GM19035 (cell line): ENCODE results near the gene CBLB.
A peak's percentile ranks its signal among the peaks of the same experiment; 100 is the strongest.

Experiments used
- ATAC-seq: cut with Tn5 transposase; IDR thresholded peaks from one replicate; pipeline ENCODE4 v1.9.1; 2021; ENCODE audit not compliant: unreplicated experiment

The CBLB gene

DNA sequence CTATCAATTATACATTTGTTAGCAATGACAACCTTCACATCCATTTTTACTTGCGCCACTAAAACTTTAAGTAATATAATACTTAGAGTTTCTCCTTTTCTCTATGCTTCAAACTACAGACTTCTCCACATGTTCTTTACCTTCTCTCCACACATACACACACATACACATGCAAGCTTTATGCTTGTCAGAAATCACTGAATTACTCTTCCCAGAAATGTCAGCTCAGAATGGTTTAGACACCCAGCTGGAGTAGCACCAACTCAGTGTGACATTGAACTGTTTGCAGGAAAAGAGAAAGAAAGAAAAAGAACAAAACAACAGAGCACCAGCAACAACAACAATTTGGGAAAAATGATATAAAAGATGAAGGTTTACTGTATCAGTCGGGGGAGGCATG, 20.9 kb downstream of the CBLB start:
- ATAC-seq, result no peak

DNA sequence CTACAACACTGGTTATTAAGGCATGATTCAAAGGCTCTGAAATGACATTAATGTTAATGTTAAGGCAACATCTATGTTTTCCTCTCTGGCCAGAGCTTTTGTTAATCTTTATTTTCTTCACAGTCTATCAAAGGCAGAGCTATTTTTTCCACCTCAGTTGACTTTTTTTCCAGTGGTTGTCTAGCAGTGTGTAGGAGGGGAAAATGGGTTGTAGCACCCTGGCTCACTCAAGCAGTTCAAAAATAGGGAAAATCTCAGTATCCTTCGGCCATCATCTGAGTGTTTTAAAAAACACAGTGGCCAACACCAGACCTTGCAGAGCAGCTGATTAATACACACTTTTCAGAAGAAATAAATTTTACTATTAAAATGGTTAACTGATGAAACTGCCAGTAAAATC, 21.4 kb downstream of the CBLB start:
- no peak for ATAC-seq

DNA sequence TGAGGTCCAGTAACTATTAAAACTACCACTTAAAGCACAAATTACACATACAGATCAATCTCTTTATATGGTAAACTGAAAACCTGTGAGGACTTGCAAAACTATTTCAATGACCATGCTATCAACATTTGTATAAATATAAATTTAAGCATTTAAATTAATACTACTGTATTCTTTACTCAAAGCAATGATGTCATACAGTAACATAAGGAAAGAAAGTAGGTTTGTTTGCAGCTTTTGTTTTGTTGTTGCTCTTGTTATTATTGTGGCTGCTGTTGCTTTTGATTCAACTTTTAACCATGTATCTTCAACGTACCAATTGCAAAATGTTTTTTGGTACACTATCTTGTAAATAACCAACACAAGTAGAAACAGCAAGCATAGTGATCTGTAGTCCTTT, 22.0 kb downstream of the CBLB start:
- ATAC-seq, result no peak

GRCh38 chr3:105845488-105845887, 23.3 kb downstream of the CBLB start:
- no peak for ATAC-seq

GRCh38 chr3:105844704-105845103, 24.1 kb downstream of the CBLB start:
- ATAC-seq, result no peak

- ATAC-seq, result no peak
These were observed 24.8 kb downstream of the CBLB start for GRCh38 chr3:105843994-105844393.

- no peak for ATAC-seq
These were observed 25.9 kb downstream of the CBLB start for GRCh38 chr3:105842943-105843342.

GRCh38 chr3:105842449-105842848, 26.4 kb downstream of the CBLB start:
- ATAC-seq, result no peak

- no peak for ATAC-seq
These were observed 30.9 kb downstream of the CBLB start for GRCh38 chr3:105837947-105838346.

DNA sequence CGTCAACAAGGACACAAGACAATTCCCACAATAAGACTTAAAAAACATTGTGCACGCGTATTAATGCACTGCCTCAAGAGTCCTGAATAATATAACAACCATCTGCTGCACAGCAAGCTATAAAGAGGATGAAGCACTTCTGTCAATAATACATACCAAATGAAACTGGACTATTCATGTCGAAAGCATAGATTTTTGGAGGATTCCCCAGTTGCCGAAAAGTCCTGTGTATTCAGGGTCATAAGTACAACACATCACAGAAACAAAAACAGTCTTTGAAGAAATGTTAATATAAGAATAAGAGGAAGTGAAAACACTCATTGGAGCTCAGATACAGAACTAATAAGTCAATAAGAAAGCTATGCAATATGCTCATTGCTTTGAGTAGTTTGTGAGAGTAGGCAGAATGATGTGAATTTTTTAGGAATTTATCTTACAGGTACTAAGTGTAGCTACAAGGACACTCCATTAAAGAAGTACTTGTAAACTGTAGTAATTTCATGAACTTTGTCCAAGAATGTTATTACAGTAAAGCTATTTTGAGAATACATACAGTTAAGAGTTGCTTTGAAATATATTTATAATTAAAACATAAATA, 31.6 kb downstream of the CBLB start:
- peak; percentile 90 for ATAC-seq

DNA sequence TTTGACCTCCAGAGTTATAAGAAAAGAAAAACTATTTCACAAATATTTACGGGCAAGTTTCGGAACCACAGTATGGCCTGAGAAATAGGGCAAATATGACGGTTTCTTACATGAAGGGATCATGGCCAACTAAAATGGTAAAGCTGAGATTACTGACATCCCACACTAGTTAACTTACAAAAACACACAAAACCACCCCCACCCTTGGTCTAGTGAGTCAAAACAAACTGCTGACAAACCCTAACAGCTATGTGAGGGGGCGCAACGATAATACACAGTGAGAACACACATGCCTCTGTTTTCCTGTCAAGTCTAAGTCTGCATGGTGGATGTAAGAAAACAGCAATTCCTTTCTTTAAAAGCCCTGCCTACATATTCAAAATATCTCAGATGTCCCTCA, 32.3 kb downstream of the CBLB start:
- peak; percentile 56 for ATAC-seq

DNA sequence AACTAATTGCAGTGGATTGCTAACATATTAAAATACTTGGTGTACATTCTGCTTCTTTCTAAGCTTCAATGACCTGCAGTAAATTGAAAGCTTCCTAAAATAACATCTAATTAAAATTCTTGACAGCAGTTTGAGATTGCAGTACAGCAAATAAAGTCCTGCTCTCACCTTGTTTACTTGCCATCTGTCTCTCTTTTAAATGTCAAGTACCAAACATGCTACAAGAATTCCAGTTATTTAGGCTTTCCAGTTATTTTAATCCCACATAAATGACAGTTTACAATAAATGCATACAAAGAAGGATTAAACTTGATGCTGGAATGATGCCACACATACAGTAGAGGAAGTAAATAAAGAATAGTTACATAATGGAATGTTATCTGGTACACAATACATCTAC, 33.2 kb downstream of the CBLB start:
- no peak for ATAC-seq

DNA sequence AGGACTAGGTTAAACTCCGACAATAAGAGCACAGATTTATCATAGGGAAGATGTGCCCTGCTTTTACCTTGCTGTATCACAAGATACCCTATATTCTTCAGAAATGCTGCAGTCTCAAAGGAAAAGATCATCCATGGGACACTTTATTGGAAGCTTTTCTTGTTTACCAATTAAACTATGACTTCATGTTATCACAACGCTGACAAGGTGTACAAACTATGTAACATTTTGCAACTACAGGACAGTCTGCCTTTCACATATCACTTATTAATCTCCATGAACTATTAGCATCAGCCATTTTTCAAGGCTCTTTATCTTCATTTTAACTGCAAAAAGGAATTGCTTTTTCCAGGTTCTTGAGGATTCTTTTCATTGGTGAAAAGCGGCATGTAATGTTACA, 34.0 kb downstream of the CBLB start:
- ATAC-seq, result no peak

- ATAC-seq, result no peak
These were observed 36.2 kb downstream of the CBLB start for GRCh38 chr3:105832644-105833043.

DNA sequence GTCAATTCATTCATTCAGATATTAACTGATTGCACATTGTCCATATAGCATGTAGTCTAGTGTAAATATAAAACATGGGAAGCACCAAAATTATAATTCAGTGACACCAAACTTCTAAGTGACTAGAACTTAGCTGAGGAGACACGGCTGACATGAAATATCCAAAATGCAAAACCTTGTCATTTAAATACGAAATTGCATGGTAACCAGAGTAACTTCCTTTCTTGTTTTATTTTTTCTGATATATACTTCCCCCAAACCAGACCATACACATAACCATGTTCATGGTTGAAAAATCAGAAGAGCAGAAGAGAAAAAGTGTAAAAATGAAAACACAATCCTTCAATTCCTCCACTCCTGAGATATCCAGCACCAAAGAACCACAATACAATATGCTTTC, 38.0 kb downstream of the CBLB start:
- no peak for ATAC-seq

GRCh38 chr3:105829871-105830622, 38.8 kb downstream of the CBLB start:
- no peak for ATAC-seq

DNA sequence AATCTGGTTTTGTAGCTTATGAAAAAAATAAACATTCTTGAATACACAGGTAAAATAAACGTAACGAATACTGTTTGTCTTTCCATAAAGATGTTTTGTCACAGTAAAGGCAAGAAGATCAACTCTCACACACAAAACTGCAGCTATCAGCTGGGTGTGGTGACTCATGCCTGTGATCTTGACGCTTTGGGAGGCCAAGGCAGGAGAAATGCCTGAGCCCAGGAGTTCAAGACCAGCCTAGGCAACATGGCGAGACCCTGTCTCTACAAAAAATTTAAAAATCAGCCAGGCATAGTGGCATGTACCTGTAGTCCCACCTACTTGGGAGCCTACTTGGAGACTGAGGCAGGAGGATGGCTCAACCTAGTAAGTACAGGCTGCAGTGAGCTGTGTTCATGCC, 39.6 kb downstream of the CBLB start:
- ATAC-seq, result no peak

DNA sequence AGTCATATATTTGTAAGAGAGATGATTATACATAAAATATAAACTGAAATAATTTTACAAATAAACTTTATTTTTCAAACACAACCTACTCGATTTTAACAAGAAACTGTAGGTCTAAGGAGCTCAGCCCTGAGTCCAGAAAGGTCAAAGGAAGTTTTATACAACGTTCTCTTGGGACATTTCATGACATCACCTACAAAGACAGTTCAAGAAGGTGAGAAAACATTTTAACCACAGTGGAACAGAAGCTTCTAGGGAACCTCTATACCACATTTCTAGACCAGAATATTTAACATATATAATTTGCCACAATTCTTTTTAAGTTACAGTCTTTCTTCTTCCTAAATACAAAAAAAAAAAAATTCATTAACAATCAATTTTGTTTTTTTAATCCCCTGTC, 40.1 kb downstream of the CBLB start:
- ATAC-seq, result peak; percentile 51

DNA sequence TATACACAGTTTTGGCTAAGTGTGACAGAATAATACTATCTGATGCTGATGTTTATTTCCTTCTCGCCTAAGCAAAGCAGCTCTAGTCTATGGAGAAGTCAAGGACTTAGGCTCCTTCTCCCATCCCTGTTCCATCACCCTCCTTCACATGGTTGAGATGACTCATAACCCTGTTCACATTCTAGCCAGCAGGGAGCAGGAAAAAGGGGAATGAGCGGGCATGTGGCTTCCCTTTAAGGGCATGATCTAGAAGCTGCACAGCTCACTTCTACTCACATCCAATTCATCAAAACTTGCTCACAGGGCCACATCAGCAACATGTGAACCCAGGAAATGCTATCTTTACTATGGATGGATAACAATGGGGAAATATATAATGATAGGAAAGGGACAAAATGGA, 40.9 kb downstream of the CBLB start:
- ATAC-seq, result no peak

DNA sequence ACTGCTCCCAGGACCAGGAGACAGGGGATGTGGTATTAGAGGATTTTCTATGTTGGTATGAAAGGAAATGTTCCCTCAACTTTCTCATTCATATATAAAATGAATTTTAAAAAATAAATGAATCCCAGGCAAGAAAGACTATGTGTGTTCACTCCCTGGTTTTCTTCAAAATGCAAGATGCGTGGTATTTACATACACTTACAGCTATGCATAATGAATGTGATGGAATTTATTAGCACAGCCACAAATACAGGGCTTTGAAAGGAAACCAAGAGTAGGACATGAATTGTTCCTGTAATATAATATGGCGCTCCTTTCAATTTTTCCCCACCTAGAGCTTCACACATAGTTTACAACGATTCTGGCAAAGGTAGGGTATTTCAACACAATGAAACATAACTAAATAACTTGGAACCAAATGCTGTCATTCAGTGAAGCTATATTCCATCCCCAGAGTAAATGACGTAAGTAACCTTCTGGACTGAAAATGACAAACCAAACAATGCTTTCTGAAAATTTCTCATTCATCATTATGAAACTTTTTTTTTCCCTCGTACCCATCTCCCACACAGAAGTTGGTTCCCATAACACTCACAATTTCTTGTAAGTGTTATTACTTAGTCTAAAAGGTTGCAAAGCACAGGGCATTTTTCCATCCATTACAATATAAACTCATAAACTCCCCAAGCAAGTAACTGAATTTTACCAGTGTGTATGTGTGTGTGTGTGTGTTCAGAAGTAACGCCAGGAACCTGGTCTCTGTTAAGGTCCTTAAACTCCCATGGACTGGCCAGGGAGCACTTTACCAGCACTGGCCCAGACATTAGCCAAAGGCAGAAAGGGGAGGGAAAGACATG, 41.8 kb downstream of the CBLB start:
- ATAC-seq, result peak; percentile 43

DNA sequence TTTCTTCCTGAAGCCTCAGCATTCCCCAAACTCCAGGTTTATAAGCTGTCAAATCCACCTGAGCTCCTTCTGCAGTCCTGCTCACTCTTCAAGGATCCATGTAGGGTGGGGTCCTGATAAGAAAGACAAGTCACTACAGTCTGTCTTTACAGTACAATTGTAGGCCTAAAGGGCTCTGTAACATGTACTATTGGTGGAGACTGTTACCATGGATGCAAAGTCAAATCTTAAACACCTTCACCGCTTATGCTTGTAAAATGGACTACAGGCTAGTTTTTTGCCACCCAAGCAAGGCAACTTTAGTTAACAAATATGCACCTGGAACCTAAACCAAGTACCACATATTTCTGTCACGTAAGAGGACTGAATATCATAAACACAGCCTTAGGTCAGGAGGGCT, 44.7 kb downstream of the CBLB start:
- no peak for ATAC-seq
